AG04450 (cell line): ENCODE results near the gene CHST3. TPM values are rescaled to one million over a fixed set of nuclear protein-coding genes. Genes with fewer than 3 reads are reported as not detected.
A peak's percentile ranks its signal among the peaks of the same experiment; 100 is the strongest.

Experiments
- CTCF ChIA-PET: fragments of 300-600, 350-600 bp; formaldehyde crosslinking; extraction: SDS; loops from one replicate; lab custom pipeline; 2022; ENCODE audit warnings: antibody characterized with exemption, inconsistent platforms; lab: Charles Lee
- POLR2A ChIA-PET: fragments of 350-600 bp; formaldehyde crosslinking; extraction: SDS; loops from one replicate; lab custom pipeline; 2021; ENCODE audit warnings: antibody characterized with exemption, inconsistent platforms; lab: Yijun Ruan, JAX
- DNase-seq: peaks from one replicate; pipeline ENCODE4 v3.0.0-alpha.2; 2011; ENCODE audit warnings: low read depth, low spot score
- H3K27ac ChIP-seq: one replicate; pipeline ENCODE4 v1.5.1; 2012; ENCODE audit warnings: low read depth, low read length, control low read depth
- H3K27me3 ChIP-seq: one replicate; pipeline ENCODE4 v1.6.0; 2012; ENCODE audit warnings: low read length; ENCODE audit not compliant: control insufficient read depth, insufficient read depth
- H3K4me3 ChIP-seq: 2 replicates; pipeline ENCODE4 v1.5.1; 2011; ENCODE audit warnings: mild to moderate bottlenecking, low read depth, low read length, control low read depth
- H3K9me3 ChIP-seq: 2 replicates; pipeline ENCODE4 v1.5.1; 2012; ENCODE audit warnings: low read length; ENCODE audit not compliant: control insufficient read depth, insufficient read depth
- polyA plus RNA-seq: library from polyadenylated mRNA; depleted of rRNA; stranded (reverse); fragments of >200 nt; gene quantifications from 2 replicates; pipeline ENCODE4 v1.2.3, GENCODE V29; 2011
- TF ChIP-seq, protein P1 (sequence below): IDR thresholded peaks from 2 replicates; pipeline ENCODE4 v1.5.1; 2011; ENCODE audit warnings: low read depth, low read length, control low read depth, inconsistent platforms

The CHST3 gene
- polyA plus RNA-seq, 1 experiment: 4.6 TPM

DNA sequence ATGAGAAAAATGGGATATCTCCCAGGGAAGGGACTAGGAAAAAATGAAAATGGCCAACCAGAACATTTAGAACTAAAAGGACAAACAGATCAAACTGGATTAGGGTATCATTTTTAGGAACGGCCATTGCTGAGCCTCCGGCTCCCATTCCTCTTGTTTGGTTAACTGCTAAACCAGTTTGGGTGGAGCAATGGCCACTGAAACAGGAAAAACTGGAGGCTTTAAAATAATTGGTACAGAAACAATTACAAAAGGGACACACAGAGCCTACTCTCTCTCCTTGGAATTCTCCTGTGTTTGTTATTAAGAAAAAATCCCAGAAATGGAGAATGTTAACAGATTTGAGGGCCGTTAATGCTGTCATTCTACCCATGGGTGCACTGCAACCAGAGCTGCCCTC lies 4.7 kb upstream of the CHST3 start:
- Histone ChIP-seq H3K27me3 (no peaks in the 10 kb centered on the region), H3K27ac (no peak overlapping the region), H3K4me3 (no peak overlapping the region), H3K9me3 (peaks cover 13% of the 10 kb centered on the region)
- ChIA-PET POLR2A (no interaction called here), CTCF (interaction anchor here (0.7 kb wide), 1 partner anchor 89 kb away, joined by 4 read pairs; no protein-coding TSS in a partner anchor)
- TF ChIP-seq, protein P1, sequence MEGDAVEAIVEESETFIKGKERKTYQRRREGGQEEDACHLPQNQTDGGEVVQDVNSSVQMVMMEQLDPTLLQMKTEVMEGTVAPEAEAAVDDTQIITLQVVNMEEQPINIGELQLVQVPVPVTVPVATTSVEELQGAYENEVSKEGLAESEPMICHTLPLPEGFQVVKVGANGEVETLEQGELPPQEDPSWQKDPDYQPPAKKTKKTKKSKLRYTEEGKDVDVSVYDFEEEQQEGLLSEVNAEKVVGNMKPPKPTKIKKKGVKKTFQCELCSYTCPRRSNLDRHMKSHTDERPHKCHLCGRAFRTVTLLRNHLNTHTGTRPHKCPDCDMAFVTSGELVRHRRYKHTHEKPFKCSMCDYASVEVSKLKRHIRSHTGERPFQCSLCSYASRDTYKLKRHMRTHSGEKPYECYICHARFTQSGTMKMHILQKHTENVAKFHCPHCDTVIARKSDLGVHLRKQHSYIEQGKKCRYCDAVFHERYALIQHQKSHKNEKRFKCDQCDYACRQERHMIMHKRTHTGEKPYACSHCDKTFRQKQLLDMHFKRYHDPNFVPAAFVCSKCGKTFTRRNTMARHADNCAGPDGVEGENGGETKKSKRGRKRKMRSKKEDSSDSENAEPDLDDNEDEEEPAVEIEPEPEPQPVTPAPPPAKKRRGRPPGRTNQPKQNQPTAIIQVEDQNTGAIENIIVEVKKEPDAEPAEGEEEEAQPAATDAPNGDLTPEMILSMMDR: no peak
- no peak for DNase-seq

DNA sequence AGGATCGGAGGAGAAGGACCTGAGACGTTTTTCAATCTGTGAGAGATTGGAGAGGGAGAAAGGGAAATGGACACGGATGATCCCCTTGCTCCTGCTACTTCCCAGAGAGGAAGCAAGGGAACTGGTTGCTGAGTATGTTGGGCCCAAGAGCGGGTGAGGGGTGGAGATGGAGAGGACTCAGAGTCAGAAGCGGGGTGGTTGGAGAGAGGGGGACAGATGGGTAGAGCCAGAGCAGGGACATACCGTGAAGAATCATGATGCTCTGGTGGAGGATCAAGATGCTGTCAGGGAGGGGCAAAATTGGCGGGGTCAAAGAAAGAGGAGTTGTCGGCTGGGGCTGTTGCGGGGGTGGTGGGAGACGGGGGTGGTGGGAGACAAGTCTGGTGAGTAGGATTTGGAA lies 2.4 kb upstream of the CHST3 start:
- ChIA-PET POLR2A (no interaction called here), CTCF (no interaction called here)
- TF ChIP-seq, protein P1: no peak
- Histone ChIP-seq H3K27ac (no peak overlapping the region), H3K9me3 (no peaks in the 10 kb centered on the region; the same call in 1 of the 2 replicates), H3K4me3 (no peak overlapping the region), H3K27me3 (no peaks in the 10 kb centered on the region)
- DNase-seq: no peak

DNA sequence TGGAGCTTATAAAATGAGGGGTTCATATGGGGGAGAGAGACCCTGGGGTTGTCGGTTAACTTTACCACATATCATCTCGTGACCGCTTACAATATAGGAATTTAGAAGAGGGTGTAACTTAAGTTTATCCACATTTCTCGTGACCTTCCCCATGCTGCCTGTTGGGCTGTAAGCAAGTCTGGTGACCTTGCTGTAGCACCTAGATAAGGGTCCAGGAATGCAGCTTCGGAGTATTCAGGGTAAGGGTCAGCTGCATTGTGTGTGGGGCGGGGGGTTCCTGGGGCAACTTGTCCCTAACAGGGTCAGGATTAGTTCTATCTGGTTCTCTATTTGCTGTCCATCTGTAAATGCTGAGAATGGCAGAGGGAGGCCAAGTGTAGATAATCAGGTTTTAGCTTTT lies 1.3 kb upstream of the CHST3 start:
- no peak for DNase-seq
- Histone ChIP-seq H3K9me3 (no peaks in the 10 kb centered on the region; the same call in 1 of the 2 replicates), H3K27ac (no peak overlapping the region), H3K4me3 (no peak overlapping the region), H3K27me3 (no peaks in the 10 kb centered on the region)
- TF ChIP-seq, protein P1: no peak
- ChIA-PET CTCF (interaction anchor here (1.2 kb wide), 1 partner anchor 86 kb away, joined by 6 read pairs; no protein-coding TSS in a partner anchor), POLR2A (no interaction called here)

DNA sequence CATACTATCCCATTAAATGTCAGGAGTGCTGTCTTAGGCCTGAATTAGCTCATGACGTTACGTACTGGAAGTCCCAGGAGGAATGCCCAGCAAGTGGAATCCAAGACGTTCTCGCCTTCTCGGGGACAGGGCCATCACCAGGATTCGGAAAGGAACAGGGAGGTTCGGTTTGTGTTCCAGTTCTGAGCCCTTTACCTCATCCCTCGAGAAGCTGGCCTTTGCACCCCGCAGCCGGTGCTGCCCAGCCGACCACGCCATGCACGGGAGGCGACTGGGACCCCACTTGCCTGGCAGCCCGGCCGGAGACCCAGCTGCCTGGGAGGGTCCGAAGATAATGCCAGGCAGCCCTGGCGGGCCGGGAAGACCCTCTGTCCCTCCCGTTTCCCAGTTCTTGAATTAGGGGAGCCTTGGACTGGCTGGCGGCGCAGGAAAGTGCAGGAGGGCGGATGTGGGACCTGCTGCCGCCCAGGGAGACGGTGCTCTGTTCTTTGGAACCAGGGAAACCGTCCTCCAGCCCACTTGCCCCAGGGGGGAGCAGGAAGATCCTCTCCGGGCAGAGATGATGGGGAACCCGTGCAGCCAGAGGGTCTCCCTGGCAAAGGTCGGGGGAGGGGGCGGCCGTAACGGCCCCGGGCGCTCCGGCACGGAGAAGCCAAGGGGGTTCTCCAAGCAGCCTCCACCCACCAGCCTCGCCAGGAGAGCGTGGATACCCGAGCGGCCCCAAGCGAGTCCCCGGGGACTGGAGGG lies 671 bp upstream of the CHST3 start:
- H3K27ac ChIP-seq: no peak overlapping the region
- DNase-seq: no peak
- CTCF ChIA-PET: interaction anchor here (1.2 kb wide), 1 partner anchor 85 kb away, joined by 6 read pairs; no protein-coding TSS in a partner anchor
- TF ChIP-seq, protein P1: no peak
- H3K4me3 ChIP-seq: peak overlapping the region; percentile 90
- POLR2A ChIA-PET: interaction anchor here (0.7 to 1.2 kb wide), 5 partner anchors 11 to 125 kb away, joined by 3 to 5 read pairs (median 3); partner anchors contain the start of gene SPOCK2
- no peaks in the 10 kb centered on the region; the same call in 1 of the 2 replicates for H3K9me3 ChIP-seq
- H3K27me3 ChIP-seq: no peaks in the 10 kb centered on the region
